ENCODE data around the gene ZNHIT6. TPM values are rescaled to one million over a fixed set of nuclear protein-coding genes. Genes with fewer than 3 reads are reported as not detected.

The ZNHIT6 gene
- total RNA-seq, 2 experiments from 2014 or later: 14.5 to 24.5 TPM

- no peaks in the 10 kb centered on the region for H3K4me1 ChIP-seq (ENCODE audit: insufficient read depth, low read length, poor library complexity, severe bottlenecking)
- H3K36me3 ChIP-seq (ENCODE audit: insufficient read depth, low read length): no peaks in the 10 kb centered on the region
- ChIA-PET CTCF (ENCODE audit: unreplicated experiment) (no interaction called here), POLR2A (no interaction called here)
- no peaks in the 10 kb centered on the region for H3K9me2 ChIP-seq (ENCODE audit: insufficient read depth, low read length)
- H3K27ac ChIP-seq (ENCODE audit: low read depth, low read length, poor library complexity, severe bottlenecking): no peak overlapping the region
- H3K4me2 ChIP-seq (ENCODE audit: low read length): no peak overlapping the region
- H3K4me3 ChIP-seq (ENCODE audit: low read depth, low read length, poor library complexity, severe bottlenecking): no peak overlapping the region
- BruUV-seq (replicated peaks): no TSS peak
- intact Hi-C loops (cut with micrococcal nuclease; ENCODE audit: unreplicated experiment): no loop called here
- H3K79me2 ChIP-seq (ENCODE audit: insufficient read depth, low read depth, low read length): no peaks in the 10 kb centered on the region
- H4K20me1 ChIP-seq (ENCODE audit: insufficient read depth, low read length): no peaks in the 10 kb centered on the region
- no peak for TF ChIP-seq EZH2phosphoT487 (IDR thresholded peaks at IDR 0.05; ENCODE audit: borderline replicate concordance, low read depth, low read length)
- TF ChIP-seq CTCF (conservative IDR thresholded peaks at IDR 0.05; ENCODE audit: low read length): no peak
- no peak for DNase-seq (ENCODE audit: low spot score)
- H2AFZ ChIP-seq (ENCODE audit: low read length): no peak overlapping the region
- H3K9me3 ChIP-seq (ENCODE audit: low read length): no peaks in the 10 kb centered on the region
These were observed 105.0 kb downstream of the ZNHIT6 start for GRCh38 chr1:85603086-85603880.

- BruUV-seq (replicated peaks): no TSS peak
- DNase-seq (ENCODE audit: low spot score): no peak
- ChIA-PET CTCF (ENCODE audit: unreplicated experiment) (no interaction called here), POLR2A (no interaction called here)
- Histone ChIP-seq H3K9me2 (ENCODE audit: insufficient read depth, low read length) (no peaks in the 10 kb centered on the region), H2AFZ (ENCODE audit: low read length) (no peak overlapping the region), H3K36me3 (ENCODE audit: insufficient read depth, low read length) (no peaks in the 10 kb centered on the region), H3K4me2 (ENCODE audit: low read length) (no peak overlapping the region), H3K4me3 (ENCODE audit: low read depth, low read length, poor library complexity, severe bottlenecking) (no peak overlapping the region), H3K4me1 (ENCODE audit: insufficient read depth, low read length, poor library complexity, severe bottlenecking) (no peaks in the 10 kb centered on the region), H3K79me2 (ENCODE audit: insufficient read depth, low read depth, low read length) (no peaks in the 10 kb centered on the region), H4K20me1 (ENCODE audit: insufficient read depth, low read length) (no peaks in the 10 kb centered on the region), H3K9me3 (ENCODE audit: low read length) (no peaks in the 10 kb centered on the region), H3K27ac (ENCODE audit: low read depth, low read length, poor library complexity, severe bottlenecking) (no peak overlapping the region)
- intact Hi-C loops (cut with micrococcal nuclease; ENCODE audit: unreplicated experiment): loop anchor here (1.0 kb wide), 1 partner anchor 12 kb away; no protein-coding TSS in a partner anchor
- TF ChIP-seq EZH2phosphoT487 (IDR thresholded peaks at IDR 0.05; ENCODE audit: borderline replicate concordance, low read depth, low read length) (no peak), CTCF (conservative IDR thresholded peaks at IDR 0.05; ENCODE audit: low read length) (no peak)
These were observed 105.7 kb downstream of the ZNHIT6 start for GRCh38 chr1:85602571-85602970.

GRCh38 chr1:85601901-85602300, 106.3 kb downstream of the ZNHIT6 start:
- TF ChIP-seq EZH2phosphoT487 (IDR thresholded peaks at IDR 0.05; ENCODE audit: borderline replicate concordance, low read depth, low read length): no peak
- no peak for TF ChIP-seq CTCF (conservative IDR thresholded peaks at IDR 0.05; ENCODE audit: low read length)
- Histone ChIP-seq H3K4me3 (ENCODE audit: low read depth, low read length, poor library complexity, severe bottlenecking) (no peak overlapping the region), H3K4me1 (ENCODE audit: insufficient read depth, low read length, poor library complexity, severe bottlenecking) (no peaks in the 10 kb centered on the region), H3K79me2 (ENCODE audit: insufficient read depth, low read depth, low read length) (no peaks in the 10 kb centered on the region), H3K9me3 (ENCODE audit: low read length) (no peaks in the 10 kb centered on the region), H3K27ac (ENCODE audit: low read depth, low read length, poor library complexity, severe bottlenecking) (no peak overlapping the region), H3K36me3 (ENCODE audit: insufficient read depth, low read length) (no peaks in the 10 kb centered on the region), H4K20me1 (ENCODE audit: insufficient read depth, low read length) (no peaks in the 10 kb centered on the region), H3K9me2 (ENCODE audit: insufficient read depth, low read length) (no peaks in the 10 kb centered on the region), H3K4me2 (ENCODE audit: low read length) (no peak overlapping the region), H2AFZ (ENCODE audit: low read length) (no peak overlapping the region)
- no TSS peak for BruUV-seq (replicated peaks)
- DNase-seq (ENCODE audit: low spot score): no peak
- POLR2A ChIA-PET: no interaction called here
- intact Hi-C loops (cut with micrococcal nuclease; ENCODE audit: unreplicated experiment): loop anchor here (1.0 kb wide), 1 partner anchor 12 kb away; no protein-coding TSS in a partner anchor
- CTCF ChIA-PET (ENCODE audit: unreplicated experiment): no interaction called here

Measured in OCI-LY7 (cell line).